ENCODE data around the gene APOO.

APOO gene

DNA sequence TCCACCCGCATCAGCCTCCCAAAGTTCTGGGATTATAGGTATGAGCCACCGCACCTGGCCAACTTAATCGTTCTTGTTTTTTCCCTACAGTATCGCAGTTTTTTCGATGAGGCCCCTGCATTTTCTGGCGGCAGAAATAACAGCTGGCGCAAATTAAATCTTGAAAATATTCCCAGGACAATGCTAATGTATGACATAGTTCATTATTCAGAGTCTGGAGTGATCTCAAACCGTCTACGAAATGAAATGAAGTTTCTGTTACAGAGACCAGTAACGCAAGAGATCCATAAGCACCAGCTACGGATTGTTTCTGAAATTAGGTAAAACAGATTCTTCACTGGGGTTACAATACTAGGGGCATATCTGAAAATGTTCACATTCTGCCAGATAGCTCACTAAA lies 27.4 kb upstream of the APOO start:
- no peak for DNase-seq
- H3K27ac Mint-ChIP-seq = no peak overlapping the region
- peaks cover 4% of the 10 kb centered on the region for H3K27me3 Mint-ChIP-seq (ENCODE audit: low read depth, poor library complexity)
- no peaks in the 10 kb centered on the region for H3K9me3 Mint-ChIP-seq
- H3K4me3 Mint-ChIP-seq = no peak overlapping the region
- no peaks in the 10 kb centered on the region for H3K36me3 Mint-ChIP-seq (ENCODE audit: low read depth)
- no peaks in the 10 kb centered on the region for H3K4me1 Mint-ChIP-seq
- no peak for TF ChIP-seq CTCF (IDR thresholded peaks at IDR 0.05)

DNA sequence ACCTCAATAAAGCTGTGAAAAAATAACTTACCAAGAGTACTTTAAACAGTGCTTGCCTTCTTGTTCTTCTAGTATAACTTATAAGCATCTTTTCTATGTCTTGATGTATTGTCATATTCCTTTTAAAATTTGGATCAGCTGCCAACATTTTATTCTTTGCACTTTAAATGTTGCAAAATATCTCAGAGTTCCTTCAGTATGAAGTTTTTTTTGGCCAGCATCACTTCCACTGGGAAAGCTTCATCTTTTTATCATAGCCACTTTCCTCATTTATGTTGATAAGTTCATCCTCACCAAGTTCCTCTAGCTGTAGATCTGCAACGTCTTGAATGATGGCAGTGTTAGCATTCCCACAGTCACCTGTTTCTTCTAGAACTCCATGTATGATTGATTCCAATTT lies 24.3 kb upstream of the APOO start:
- H3K27ac Mint-ChIP-seq = no peak overlapping the region
- no peaks in the 10 kb centered on the region for H3K36me3 Mint-ChIP-seq (ENCODE audit: low read depth)

DNA sequence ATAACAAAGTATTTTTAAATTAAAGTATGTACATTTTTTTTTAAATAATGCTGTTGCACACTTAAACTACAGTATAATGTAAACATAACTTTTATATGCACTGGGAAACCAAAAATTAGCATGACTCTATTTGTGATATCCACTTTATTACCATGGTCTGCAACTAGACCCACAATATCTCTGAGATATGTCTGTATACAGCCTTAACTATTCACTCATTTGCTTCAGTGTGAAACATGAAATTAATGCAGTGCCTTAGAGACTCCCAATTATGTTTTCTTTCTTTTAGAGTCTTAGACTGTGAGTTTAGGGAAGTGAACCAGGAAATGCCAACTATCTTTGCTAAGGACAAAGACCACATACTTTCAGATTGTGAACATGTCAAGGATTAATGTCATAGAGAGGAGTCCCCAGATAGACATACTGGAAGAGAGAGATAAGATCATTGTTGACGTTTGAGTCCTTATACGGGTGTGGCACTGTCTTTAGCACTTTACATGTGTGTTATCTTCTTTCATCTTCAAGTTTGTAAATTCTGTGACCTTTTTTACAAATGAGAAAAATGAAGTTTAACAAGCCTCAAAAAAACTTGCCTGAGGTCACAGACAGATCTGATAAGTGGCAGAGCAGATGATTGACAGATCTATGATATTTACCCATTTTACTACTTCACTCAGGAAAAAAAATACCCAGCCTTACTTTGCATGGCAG lies 23.3 kb upstream of the APOO start:
- H3K36me3 Mint-ChIP-seq (ENCODE audit: low read depth) = no peaks in the 10 kb centered on the region
- no peak overlapping the region for H3K27ac Mint-ChIP-seq
- no peak overlapping the region for H3K4me3 Mint-ChIP-seq
- no peaks in the 10 kb centered on the region for H3K27me3 Mint-ChIP-seq (ENCODE audit: low read depth, poor library complexity)
- no peaks in the 10 kb centered on the region for H3K4me1 Mint-ChIP-seq
- TF ChIP-seq CTCF (IDR thresholded peaks at IDR 0.05) = no peak
- no peaks in the 10 kb centered on the region for H3K9me3 Mint-ChIP-seq
- no peak for DNase-seq

More for the DNA sequence above, 24.3 kb upstream of the APOO start:
- no peak for DNase-seq
- H3K27me3 Mint-ChIP-seq (ENCODE audit: low read depth, poor library complexity) = no peaks in the 10 kb centered on the region
- H3K9me3 Mint-ChIP-seq = no peaks in the 10 kb centered on the region
- no peak for TF ChIP-seq CTCF (IDR thresholded peaks at IDR 0.05)
- H3K4me3 Mint-ChIP-seq = no peak overlapping the region
- H3K4me1 Mint-ChIP-seq = no peaks in the 10 kb centered on the region

DNA sequence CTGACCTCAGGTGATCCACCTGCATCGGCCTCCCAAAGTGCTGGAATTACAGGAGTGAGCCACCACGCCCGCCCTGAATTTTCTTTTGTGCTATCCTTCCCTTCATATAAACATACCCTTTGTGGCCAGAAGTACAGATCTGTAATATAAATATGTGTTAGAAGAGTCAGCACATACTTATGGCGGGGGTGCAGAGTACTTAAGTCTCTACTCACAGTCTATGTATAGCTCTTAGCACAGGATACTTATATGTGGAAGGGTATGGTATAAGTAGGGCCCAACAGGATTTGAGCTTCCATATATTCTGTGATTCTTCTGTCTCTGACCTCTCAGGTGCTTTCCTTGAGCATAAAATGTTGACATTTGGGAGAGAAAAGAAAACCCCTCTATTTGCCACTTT lies 18.3 kb upstream of the APOO start:
- no peak overlapping the region for H3K27ac Mint-ChIP-seq
- H3K27me3 Mint-ChIP-seq (ENCODE audit: low read depth, poor library complexity) = no peaks in the 10 kb centered on the region
- TF ChIP-seq CTCF (IDR thresholded peaks at IDR 0.05) = no peak
- no peaks in the 10 kb centered on the region for H3K4me1 Mint-ChIP-seq
- no peaks in the 10 kb centered on the region for H3K9me3 Mint-ChIP-seq
- DNase-seq = no peak
- H3K4me3 Mint-ChIP-seq = no peak overlapping the region
- no peaks in the 10 kb centered on the region for H3K36me3 Mint-ChIP-seq (ENCODE audit: low read depth)

DNA sequence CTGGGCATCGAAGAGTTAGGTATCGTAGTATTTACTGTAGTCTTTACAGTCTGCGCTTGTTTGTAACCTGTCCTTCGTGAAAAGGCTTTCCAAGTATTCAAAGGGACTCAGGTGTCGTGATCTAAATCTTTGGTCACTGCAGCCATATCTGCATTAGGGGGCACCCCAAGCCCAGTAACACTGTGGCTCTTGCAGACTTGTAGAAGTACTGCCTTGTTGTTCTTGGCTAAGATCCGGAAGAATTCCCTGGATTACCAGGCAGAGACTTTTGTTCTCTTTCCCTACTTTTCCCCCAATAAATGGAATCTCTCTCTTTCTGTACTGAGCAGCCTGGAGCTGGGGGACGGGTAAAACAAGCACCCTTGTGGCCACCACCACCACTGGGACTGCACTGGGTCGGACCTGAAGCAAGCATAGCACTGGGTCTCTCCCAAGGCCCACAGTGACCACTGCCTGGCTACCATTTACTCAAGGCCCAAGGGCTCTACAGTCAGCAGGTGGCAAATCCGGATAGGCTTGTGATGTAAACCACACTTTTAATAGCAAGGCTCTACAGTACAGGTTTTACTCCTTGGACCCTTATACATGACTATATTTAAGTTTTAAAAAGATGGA lies 12.1 kb upstream of the APOO start:
- no peak overlapping the region for H3K27ac Mint-ChIP-seq

More for the DNA sequence above, 12.1 kb upstream of the APOO start:
- no peaks in the 10 kb centered on the region for H3K4me1 Mint-ChIP-seq
- peaks cover 22% of the 10 kb centered on the region for H3K9me3 Mint-ChIP-seq
- DNase-seq = no peak
- no peak overlapping the region for H3K4me3 Mint-ChIP-seq
- TF ChIP-seq CTCF (IDR thresholded peaks at IDR 0.05) = no peak
- H3K27me3 Mint-ChIP-seq (ENCODE audit: low read depth, poor library complexity) = no peaks in the 10 kb centered on the region
- peaks cover 10% of the 10 kb centered on the region for H3K36me3 Mint-ChIP-seq (ENCODE audit: low read depth)

All from nephron progenitor cell (in vitro differentiated cells).